SK-N-SH treated with all-trans-retinoic acid at 6 μM for 48 hours (cell line): ENCODE measurements around the gene ATP1B3.

Source experiments
- CSRNP3 ChIP-seq: fragments of 250-450 bp; sonication (Bioruptor Pico); IDR thresholded peaks from 2 replicates; pipeline ENCODE4 v1.5.1; 2021; ENCODE audit warnings: mild to moderate bottlenecking, moderate library complexity
- OSR1 ChIP-seq: fragments of 250-450 bp; sonication (Bioruptor Pico); IDR thresholded peaks from 2 replicates; pipeline ENCODE4 v1.8.0; 2022; ENCODE audit warnings: moderate library complexity, mild to moderate bottlenecking, inconsistent platforms
- POU6F1 ChIP-seq: fragments of 250-450 bp; sonication (Bioruptor Pico); IDR thresholded peaks from 2 replicates; pipeline ENCODE4 v1.8.0; 2021; ENCODE audit warnings: low read depth, mild to moderate bottlenecking, moderate library complexity, borderline replicate concordance
- SNAI2 ChIP-seq: fragments of 250-450 bp; sonication (Bioruptor Pico); IDR thresholded peaks from 2 replicates; pipeline ENCODE4 v1.5.0; 2020; ENCODE audit warnings: mild to moderate bottlenecking, moderate library complexity
- TSHZ2 ChIP-seq: fragments of 250-450 bp; sonication (Bioruptor Pico); IDR thresholded peaks from 2 replicates; pipeline ENCODE4 v1.5.0; 2020; ENCODE audit warnings: mild to moderate bottlenecking, moderate library complexity
- ZFP3 ChIP-seq: fragments of 250-450 bp; sonication (Bioruptor Pico); IDR thresholded peaks from 2 replicates; pipeline ENCODE4 v1.5.0; 2020; ENCODE audit warnings: mild to moderate bottlenecking, moderate library complexity
- ZNF565 ChIP-seq: fragments of 450-650 bp; formaldehyde crosslinking; conservative IDR thresholded peaks from 2 replicates; pipeline ENCODE4 v1.5.0; 2020; ENCODE audit warnings: low read depth, mild to moderate bottlenecking, moderate library complexity

GRCh38 chr3:141941093-141941492, 64.7 kb downstream of the ATP1B3 start:
- no peak for TF ChIP-seq ZNF565 (CRISPR knock-in tag)
- no peak for TF ChIP-seq OSR1
- no peak for TF ChIP-seq ZFP3 (CRISPR knock-in tag)
- no peak for TF ChIP-seq CSRNP3 (CRISPR knock-in tag)
- TF ChIP-seq TSHZ2 (CRISPR knock-in tag) = no peak
- no peak for TF ChIP-seq SNAI2 (CRISPR knock-in tag)
- TF ChIP-seq POU6F1 = no peak
